Gastrocnemius medialis (tissue), 4 donors: ENCODE data around the gene THRB. TPM values are rescaled to one million over a fixed set of nuclear protein-coding genes. Genes with fewer than 3 reads are reported as not detected.

Experiments
- ATAC-seq, 2 donors: fragments of 150-250 bp; one replicate each; pipeline ENCODE4 v1.9.1; 2016
- DNase-seq, 2 donors: peaks; one replicate each; pipeline ENCODE4 v3.0.0-alpha.2; 2019
- H3K27ac ChIP-seq, 4 donors: fragments of 200-600 bp; sonication (generic); 1 replicate in 1 of 4; 2 replicates in 3 of 4; pipeline ENCODE4 v1.5.1; 2016 to 2018; ENCODE audit warnings: mild to moderate bottlenecking in 2 of 4, moderate library complexity in 1 of 4
- H3K27me3 ChIP-seq, 3 donors: fragments of 200-600 bp; sonication (generic) in 2 of 3; 1 replicate in 1 of 3; 2 replicates in 2 of 3; pipeline versions ENCODE4 v1.5.1 to v1.6.0; 2016 to 2019; ENCODE audit warnings: mild to moderate bottlenecking in 1 of 3, moderate library complexity in 1 of 3
- H3K36me3 ChIP-seq, 2 donors: fragments of 200-600 bp; sonication (generic) in 1 of 2; one replicate each; pipeline ENCODE4 v1.5.1; 2017 to 2018
- H3K4me1 ChIP-seq, 2 donors: fragments of 200-600 bp; sonication (generic) in 1 of 2; one replicate each; pipeline ENCODE4 v1.5.1; 2016 to 2017; ENCODE audit warnings: mild to moderate bottlenecking in 2 of 2
- H3K4me3 ChIP-seq, 4 donors: fragments of 200-600 bp; sonication (generic) in 3 of 4; 1 replicate in 1 of 4; 2 replicates in 3 of 4; pipeline ENCODE4 v1.5.1; 2016 to 2019; ENCODE audit warnings: mild to moderate bottlenecking in 2 of 4
- H3K9me3 ChIP-seq, 3 donors: fragments of 200-600 bp; sonication (generic) in 2 of 3; 1 replicate in 1 of 3; 2 replicates in 2 of 3; pipeline ENCODE4 v1.5.1; 2016 to 2019
- POLR2A ChIP-seq, 2 donors: fragments of 450-650 bp; IDR thresholded peaks; one replicate each; pipeline ENCODE4 v1.6.1; 2017; ENCODE audit warnings: antibody characterized with exemption in 2 of 2, mild to moderate bottlenecking in 2 of 2, moderate library complexity in 2 of 2
- in situ Hi-C, 4 donors: fragments of 200-750 bp; cut with MboI; loops; one replicate each; pipeline versions ENCODE4 v1.15.0 to v1.8.0; 2017; ENCODE audit warnings: low sequenced_read_pairs in 4 of 4
- intact Hi-C: fragments of 100-400 bp; cut with DNase I; formaldehyde crosslinking; loops from one replicate; pipeline ENCODE4 v1.15.1; 2023; ENCODE audit warnings: low total_unique reads
- total RNA-seq, 4 donors: library from RNA; depleted of rRNA; stranded (reverse); fragments of >200 nt; gene quantifications; one replicate each; pipeline versions ENCODE4 v1.1.0 to v1.2.3, GENCODE V29; 2016
- TF ChIP-seq, protein P1 (sequence below), 5 experiments: fragments of 450-650 bp in 3 of 5; fragments of 200-600 bp in 2 of 5; sonication (generic) in 2 of 5; IDR thresholded peaks in 4 of 5; conservative IDR thresholded peaks in 1 of 5; 1 replicate in 4 of 5; 2 replicates in 1 of 5; pipeline ENCODE4 v1.5.1; 2016 to 2019; ENCODE audit warnings: antibody characterized with exemption in 5 of 5, mild to moderate bottlenecking in 3 of 5, moderate library complexity in 3 of 5

Gene THRB
- total RNA-seq, 4 donors from 2014 or later = 20.1 to 60.0 (median 25.3) TPM

DNA sequence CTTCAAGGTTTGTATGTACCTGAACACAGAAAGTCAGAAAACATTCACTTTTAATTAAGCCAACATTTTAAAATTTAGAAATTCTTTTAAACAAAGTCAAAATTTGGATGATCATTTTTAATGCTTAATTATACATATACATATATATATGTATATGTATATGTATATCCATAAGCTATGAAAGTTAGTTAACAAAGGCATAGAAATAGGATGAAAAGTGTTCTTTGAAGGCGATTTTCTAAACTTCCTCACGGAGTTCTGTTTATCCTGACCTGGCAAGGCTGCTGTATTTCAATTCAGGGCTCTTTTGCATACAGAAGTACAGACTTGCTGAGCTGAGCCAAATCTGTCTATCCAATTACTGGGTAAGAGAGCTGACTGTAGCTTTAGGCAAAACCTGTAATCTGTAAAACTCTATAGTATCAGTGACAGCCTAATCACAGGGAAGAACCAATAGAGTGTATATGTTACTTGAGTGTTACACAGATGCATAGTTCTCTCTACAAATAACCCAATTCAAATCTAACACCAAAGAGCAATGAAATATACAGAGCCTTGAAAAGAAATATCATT, 32.1 kb upstream of the THRB start:
- Histone ChIP-seq H3K4me3 (no peak overlapping the region), H3K27me3 (no peaks in the 10 kb centered on the region), H3K4me1 (peaks cover 11 to 12% of the 10 kb centered on the region in 2 donors), H3K9me3 (no peaks in the 10 kb centered on the region), H3K27ac (no peak overlapping the region), H3K36me3 (no peaks in the 10 kb centered on the region)
- no peak for ATAC-seq
- intact Hi-C loops (no loop called here), in situ Hi-C loops (no loop called here)
- DNase-seq = no peak
- TF ChIP-seq, protein P1, sequence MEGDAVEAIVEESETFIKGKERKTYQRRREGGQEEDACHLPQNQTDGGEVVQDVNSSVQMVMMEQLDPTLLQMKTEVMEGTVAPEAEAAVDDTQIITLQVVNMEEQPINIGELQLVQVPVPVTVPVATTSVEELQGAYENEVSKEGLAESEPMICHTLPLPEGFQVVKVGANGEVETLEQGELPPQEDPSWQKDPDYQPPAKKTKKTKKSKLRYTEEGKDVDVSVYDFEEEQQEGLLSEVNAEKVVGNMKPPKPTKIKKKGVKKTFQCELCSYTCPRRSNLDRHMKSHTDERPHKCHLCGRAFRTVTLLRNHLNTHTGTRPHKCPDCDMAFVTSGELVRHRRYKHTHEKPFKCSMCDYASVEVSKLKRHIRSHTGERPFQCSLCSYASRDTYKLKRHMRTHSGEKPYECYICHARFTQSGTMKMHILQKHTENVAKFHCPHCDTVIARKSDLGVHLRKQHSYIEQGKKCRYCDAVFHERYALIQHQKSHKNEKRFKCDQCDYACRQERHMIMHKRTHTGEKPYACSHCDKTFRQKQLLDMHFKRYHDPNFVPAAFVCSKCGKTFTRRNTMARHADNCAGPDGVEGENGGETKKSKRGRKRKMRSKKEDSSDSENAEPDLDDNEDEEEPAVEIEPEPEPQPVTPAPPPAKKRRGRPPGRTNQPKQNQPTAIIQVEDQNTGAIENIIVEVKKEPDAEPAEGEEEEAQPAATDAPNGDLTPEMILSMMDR (IDR thresholded peaks at IDR 0.05 in 4 of 5, conservative IDR thresholded peaks at IDR 0.05 in 1 of 5) = no peak
- TF ChIP-seq POLR2A (IDR thresholded peaks at IDR 0.05) = no peak

DNA sequence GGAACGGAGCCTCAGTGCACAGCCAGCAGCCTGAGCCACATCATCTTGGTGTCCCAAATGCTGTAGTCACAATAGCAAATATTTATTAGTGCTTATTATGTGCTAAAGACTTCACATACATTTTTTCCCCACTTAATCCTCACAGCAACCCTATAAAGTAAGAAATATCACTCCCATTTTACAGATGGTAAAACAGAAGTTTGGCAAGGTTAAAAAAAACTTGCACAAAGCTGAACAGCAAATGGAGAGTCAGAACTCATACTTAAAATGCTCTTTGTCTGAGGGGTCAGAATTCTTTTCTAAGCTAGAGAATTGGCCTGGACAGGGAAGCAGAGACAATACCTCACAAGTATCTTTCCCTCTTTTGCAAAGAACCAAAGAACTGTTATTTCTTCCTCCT, 30.9 kb upstream of the THRB start:
- in situ Hi-C loops = no loop called here
- TF ChIP-seq POLR2A (IDR thresholded peaks at IDR 0.05) = no peak
- TF ChIP-seq, protein P1 (IDR thresholded peaks at IDR 0.05 in 4 of 5, conservative IDR thresholded peaks at IDR 0.05 in 1 of 5) = no peak
- peaks cover 11 to 18% of the 10 kb centered on the region in 2 donors for H3K4me1 ChIP-seq
- no peak for ATAC-seq
- no peaks in the 10 kb centered on the region for H3K27me3 ChIP-seq
- DNase-seq = no peak
- no peak overlapping the region for H3K27ac ChIP-seq
- no peaks in the 10 kb centered on the region for H3K9me3 ChIP-seq
- intact Hi-C loops = no loop called here
- no peak overlapping the region for H3K4me3 ChIP-seq
- H3K36me3 ChIP-seq = no peaks in the 10 kb centered on the region

GRCh38 chr3:24525022-24525421, 30.4 kb upstream of the THRB start:
- Histone ChIP-seq H3K4me3 (no peak overlapping the region), H3K27ac (no peak overlapping the region), H3K4me1 (peaks cover 11 to 14% of the 10 kb centered on the region in 2 donors), H3K9me3 (no peaks in the 10 kb centered on the region), H3K36me3 (no peaks in the 10 kb centered on the region), H3K27me3 (no peaks in the 10 kb centered on the region)
- no peak for DNase-seq
- TF ChIP-seq, protein P1 (IDR thresholded peaks at IDR 0.05 in 4 of 5, conservative IDR thresholded peaks at IDR 0.05 in 1 of 5) = no peak
- TF ChIP-seq POLR2A (IDR thresholded peaks at IDR 0.05) = no peak
- intact Hi-C loops = no loop called here
- in situ Hi-C loops = no loop called here
- ATAC-seq = no peak

- Histone ChIP-seq H3K9me3 (no peaks in the 10 kb centered on the region), H3K4me1 (peaks cover 14 to 17% of the 10 kb centered on the region in 2 donors), H3K36me3 (no peaks in the 10 kb centered on the region), H3K27ac (no peak overlapping the region), H3K4me3 (no peak overlapping the region), H3K27me3 (no peaks in the 10 kb centered on the region)
- TF ChIP-seq, protein P1 (IDR thresholded peaks at IDR 0.05 in 4 of 5, conservative IDR thresholded peaks at IDR 0.05 in 1 of 5) = no peak
- TF ChIP-seq POLR2A (IDR thresholded peaks at IDR 0.05) = no peak
- no peak for ATAC-seq
- in situ Hi-C loops (no loop called here), intact Hi-C loops (loop anchor here (5.0 kb wide), 1 partner anchor 163 kb away; no protein-coding TSS in a partner anchor)
- no peak for DNase-seq
Observed at GRCh38 chr3:24523988-24524727, 29.5 kb upstream of the THRB start.
